Fibroblast of lung (primary cell): ENCODE results near the gene ACOT6.

Source experiments
- CTCF ChIP-seq, 2 donors: IDR thresholded peaks in 1 of 2; conservative IDR thresholded peaks in 1 of 2; 1 replicate in 1 of 2; 2 replicates in 1 of 2; pipeline ENCODE4 v1.5.1; 2011 to 2012; ENCODE audit warnings: low read length in 2 of 2, control low read depth in 1 of 2, inconsistent platforms in 1 of 2, low read depth in 1 of 2, mild to moderate bottlenecking in 1 of 2
- EZH2 ChIP-seq: IDR thresholded peaks from 2 replicates; pipeline ENCODE4 v1.5.1; 2012; ENCODE audit warnings: low read length, control low read depth, mild to moderate bottlenecking; ENCODE audit errors: missing control alignments

- TF ChIP-seq CTCF (conservative IDR thresholded peaks at IDR 0.05 in 1 of 2, IDR thresholded peaks at IDR 0.05 in 1 of 2; ENCODE audit: low read depth in 1 of 2, low read length in 2 of 2) (no peak), EZH2 (no peak)
Measured at GRCh38 chr14:73613419-73613963, 1.2 kb downstream of the ACOT6 start.
